Measurements from ENCODE around the gene KRTAP4-5.
"Not testable (repeated sequence)": the region's sequence is repeated elsewhere in the genome, so short reads cannot be mapped to it uniquely, and the experiment has no call there.

KRTAP4-5 gene

GRCh38 chr17:41149652-41149985, at the start of gene KRTAP4-5:
TSS of gene KRTAP4-5 (minus strand) at chr17:41149825. CDS start at chr17:41149767, 58 bp downstream.
- no peak for DNase-seq

DNA sequence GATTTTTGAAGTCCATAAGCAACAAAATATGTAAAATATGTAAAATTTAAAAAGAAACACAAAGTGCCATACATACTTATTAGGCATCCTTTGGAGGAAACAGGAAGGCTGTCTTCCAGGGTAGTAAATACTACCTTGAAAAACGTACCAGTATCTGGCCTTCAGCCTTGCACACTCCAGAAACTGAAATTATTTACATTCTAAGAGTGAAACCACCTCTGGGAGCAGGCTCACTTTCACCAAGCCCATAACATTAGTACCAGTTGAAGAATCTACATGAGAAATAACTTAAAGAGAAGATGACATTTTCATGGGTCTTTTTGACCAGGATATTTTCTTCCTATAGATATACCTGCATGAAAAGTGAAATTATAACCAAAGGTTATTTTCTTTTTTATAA, 46.4 kb upstream of the KRTAP4-5 start:
- DNase-seq = no peak

DNA sequence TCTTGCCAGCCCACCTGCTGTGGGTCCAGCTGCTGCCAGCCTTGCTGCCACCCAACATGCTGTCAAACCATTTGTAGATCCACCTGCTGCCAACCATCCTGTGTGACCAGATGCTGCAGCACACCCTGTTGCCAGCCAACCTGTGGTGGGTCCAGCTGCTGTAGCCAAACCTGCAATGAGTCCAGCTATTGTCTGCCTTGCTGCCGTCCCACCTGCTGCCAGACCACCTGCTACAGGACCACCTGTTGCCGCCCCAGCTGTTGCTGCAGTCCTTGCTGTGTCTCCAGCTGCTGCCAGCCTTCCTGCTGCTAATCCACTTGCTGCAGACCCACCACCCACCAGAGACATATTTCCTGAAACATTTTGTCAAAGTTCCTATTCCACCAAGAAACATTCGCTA, 40.7 kb upstream of the KRTAP4-5 start:
- no peak for DNase-seq

- not testable (repeated sequence) for DNase-seq
These were observed 40.3 kb upstream of the KRTAP4-5 start, which contains the start of gene KRTAP9-1 for GRCh38 chr17:41189837-41190318. TSS of gene KRTAP9-1 (plus strand) at chr17:41189887. CDS start at chr17:41189887, 0 bp downstream.

GRCh38 chr17:41186872-41187271, 37.2 kb upstream of the KRTAP4-5 start:
- no peak for DNase-seq

DNA sequence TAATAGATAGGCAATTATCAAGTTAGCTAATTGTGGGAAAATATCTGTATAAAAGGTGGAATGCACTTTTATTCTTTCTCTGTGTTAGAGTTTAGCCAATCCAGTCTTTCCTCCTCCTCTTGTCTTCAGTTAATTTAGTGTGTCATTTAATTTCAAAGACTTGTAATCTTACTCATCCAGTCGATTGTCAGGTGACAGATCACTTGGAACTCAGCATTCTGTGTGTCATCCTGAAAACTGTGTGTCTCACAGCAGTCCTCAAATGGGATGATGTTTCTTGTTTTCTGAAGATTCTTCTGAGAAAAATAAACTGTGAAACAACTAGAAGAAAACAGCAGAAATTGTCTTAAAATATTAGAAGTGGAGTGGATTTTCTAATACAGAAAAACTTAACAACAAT, 35.4 kb upstream of the KRTAP4-5 start:
- DNase-seq = no peak

DNA sequence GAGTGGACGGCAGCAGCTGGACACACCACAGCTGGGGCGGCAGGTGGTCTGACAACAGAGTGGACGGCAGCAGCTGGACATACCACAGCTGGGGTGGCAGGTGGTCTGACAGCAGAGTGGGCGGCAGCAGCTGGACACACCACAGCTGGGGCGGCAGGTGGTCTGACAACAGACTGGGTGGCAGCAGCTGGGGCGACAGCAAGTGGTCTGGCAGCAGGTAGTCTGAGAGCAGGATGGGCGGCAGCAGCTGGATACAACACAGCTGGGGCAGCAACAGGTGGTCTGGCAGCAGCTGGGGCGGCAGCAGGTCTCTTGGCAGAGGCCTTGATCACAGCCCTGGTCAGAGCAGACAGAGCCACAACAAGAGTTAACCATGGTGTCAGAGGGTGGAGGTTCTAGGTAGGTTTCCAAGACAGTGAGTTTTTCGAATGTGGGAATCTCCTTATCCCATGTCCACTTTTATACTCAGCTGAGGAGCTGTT, 34.9 kb upstream of the KRTAP4-5 start, which contains the start of gene KRTAP4-1:
KRTAP4-1 (minus strand) TSS at position 432 of the 482 bp plus-strand sequence; CDS start at position 375, 57 bp downstream.
- no peak for DNase-seq

DNA sequence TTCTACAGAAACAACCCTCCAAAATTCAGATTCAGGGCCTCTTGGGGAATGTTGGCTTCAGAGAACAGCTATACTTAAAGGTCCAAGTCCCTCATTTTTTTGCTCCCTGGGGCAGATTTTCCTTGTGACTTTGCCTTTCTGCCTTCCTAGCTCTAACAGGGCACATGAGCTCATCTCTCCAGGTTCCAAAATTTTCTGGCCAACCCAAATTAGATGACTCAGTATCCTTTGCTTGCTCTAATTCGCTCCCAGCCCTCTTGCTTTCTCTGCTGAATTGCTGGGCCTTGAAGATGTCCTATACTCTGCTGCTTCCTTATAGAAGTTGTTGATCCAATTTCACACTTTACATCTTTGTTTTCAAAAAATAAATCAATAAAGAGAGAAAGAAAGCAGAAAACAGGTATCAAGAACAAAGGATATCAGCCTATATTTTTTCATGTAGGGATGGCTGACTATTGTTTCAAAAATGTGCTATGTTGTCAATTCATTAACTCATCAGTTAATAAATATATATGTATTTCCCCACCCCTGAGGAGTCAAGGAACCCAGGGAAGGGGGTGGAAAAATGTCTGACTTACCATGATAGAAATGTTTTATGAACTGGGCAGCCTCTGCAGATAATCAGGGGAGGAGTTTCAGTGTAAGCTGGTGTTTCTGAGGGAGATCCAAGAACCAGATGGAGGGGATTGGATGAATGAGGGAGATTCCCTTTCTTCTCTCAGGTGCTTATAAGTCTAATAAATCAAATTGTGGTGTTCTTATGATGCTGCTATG, 29.4 kb upstream of the KRTAP4-5 start:
- DNase-seq = no peak

- no peak for DNase-seq
These were observed 28.7 kb upstream of the KRTAP4-5 start for GRCh38 chr17:41178341-41178740.

- DNase-seq = no peak
These were observed 28.2 kb upstream of the KRTAP4-5 start, which contains the start of gene KRTAP4-2 for GRCh38 chr17:41177727-41178271. TSS of gene KRTAP4-2 (minus strand) at chr17:41178221. CDS start at chr17:41178164, 57 bp downstream.

DNA sequence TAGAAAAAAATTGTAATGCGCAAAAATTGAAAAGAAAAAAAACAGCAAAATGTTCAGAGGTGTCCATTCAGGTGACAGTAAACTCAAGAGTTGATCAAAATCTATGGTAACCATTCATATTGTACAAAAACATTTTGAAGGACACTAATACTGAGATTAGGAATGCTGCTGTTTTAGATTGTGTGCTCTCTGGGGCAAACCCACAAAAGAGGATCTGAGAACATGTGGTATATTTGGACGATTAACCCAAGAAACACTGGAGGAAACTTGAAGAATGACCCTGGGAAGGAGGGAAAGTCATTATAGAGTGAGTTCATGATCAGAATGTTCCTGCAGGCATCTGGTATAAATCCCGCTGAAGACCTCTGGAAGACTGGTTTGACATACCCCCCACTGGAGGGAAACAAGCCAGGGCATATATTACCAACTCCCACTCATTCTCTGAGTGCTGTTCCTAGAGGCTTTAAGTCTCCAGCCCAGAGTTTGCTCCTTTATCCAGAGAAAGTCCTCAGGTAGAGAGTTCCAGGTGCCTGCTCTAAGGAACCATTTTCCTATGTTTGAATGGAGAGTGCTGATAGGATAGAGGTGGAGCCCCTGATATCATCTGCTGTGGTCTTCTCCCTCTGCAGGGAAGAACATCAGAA, 27.2 kb upstream of the KRTAP4-5 start:
- DNase-seq = no peak

DNA sequence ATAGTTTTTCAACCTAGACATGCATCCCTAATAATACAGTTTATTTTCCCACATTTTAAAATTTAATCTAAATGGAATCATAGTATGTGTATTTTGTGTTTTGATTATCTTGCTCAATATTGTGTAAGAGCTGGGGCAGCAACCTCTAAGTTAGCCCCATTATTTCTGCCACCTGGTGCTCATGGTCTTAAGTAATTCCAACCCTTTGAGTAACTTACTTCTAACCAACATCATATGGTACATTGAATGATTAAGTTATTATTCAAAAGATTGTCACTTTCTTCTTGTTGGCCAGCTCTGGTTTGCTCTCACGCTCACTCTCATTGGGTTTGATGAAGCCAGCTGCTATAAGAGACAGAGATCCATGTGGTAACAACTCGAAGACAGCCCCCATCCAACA, 22.3 kb upstream of the KRTAP4-5 start:
- no peak for DNase-seq

DNA sequence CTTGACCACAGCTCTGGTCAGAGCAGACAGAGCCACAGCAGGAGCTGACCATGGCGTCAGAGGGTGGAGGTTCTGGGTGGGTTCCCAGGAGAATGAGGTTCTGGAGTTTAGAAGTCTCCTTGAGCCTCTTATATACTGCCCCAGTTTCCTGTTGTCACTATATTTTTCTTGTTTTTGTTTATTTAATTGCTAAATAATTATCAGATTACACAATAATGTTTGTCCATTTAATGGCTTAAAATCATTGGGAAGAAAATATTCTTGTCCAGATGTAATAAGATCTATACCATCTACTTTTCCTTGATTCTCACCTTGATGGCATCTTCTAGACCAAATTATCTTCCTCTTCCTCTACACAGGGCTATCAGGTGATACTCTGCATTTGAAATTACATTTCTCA, 18.5 kb upstream of the KRTAP4-5 start, which contains the start of gene KRTAP4-3:
KRTAP4-3 (minus strand) TSS at position 101 of the 400 bp plus-strand sequence; CDS start at position 52, 49 bp downstream.
- no peak for DNase-seq

DNA sequence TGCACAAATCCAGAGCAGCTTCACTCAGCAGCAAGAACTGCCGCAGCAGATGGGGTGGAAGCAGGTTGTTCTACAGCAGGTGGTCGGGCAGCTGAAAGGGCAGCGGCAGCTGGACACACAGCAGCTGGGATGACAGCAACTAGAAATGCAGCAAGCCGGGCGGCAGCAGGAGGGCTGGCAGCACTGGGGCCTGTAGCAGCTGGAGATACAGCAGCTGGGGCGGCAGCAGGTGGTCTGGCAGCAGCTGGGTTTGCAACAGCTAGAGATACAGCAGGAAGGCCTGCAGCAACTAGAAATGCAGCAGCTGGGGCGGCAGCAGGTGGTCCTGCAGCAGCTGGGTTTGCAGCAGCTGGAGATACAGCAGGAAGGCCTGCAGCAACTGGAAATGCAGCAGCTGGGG, 17.9 kb upstream of the KRTAP4-5 start:
- no peak for DNase-seq

- no peak for DNase-seq
These were observed 14.2 kb upstream of the KRTAP4-5 start for GRCh38 chr17:41163828-41164227.

GRCh38 chr17:41160648-41161047, 11.0 kb upstream of the KRTAP4-5 start, which contains the start of gene KRTAP4-4:
TSS of gene KRTAP4-4 (minus strand) at chr17:41160748. CDS start at chr17:41160691, 57 bp downstream.
- DNase-seq = no peak

GRCh38 chr17:41160190-41160589, 10.6 kb upstream of the KRTAP4-5 start:
- DNase-seq = not testable (repeated sequence)

GRCh38 chr17:41153856-41154255, 4.2 kb upstream of the KRTAP4-5 start:
- DNase-seq = peak; percentile 2 to 5

DNA sequence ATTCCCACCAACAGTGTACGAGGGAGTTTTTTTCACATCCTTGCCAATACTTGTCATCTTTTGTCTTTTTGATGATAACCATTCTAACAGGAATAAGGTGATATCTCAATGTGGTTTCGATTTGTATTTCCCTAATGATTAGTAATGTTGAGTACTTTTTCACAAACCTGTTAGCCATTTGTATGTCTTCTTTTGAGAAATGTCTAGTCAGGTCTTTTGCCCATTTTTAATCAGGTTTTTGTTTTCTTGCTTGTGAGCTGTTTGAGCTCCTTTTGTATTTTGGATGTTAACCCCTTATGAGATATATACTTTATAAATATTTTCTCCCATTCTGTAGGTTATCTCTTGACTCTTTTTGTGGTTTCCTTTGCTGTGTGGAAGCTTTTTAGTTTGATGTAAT, 1.9 kb upstream of the KRTAP4-5 start:
- DNase-seq = no peak

DNA sequence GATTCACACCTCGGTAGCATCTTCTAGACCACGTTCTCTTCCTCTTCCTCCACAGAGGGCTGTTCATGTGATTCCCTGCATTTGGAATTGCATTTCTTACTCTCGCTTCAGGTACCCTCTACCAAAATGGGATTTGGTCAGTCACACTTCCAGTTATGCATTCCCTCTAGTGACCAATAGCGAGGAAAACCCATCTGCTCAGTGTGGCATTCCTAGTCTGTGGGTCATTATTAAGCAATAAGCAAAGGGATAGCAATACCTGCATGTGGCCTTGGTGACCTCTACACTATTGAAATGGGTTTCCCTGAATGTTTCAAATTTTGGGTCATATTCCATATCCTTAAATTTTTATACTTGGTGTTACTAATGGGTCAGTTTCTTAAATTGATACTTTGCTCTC, 401 bp upstream of the KRTAP4-5 start:
- DNase-seq = no peak

GRCh38 chr17:41148971-41149651, 514 bp downstream of the KRTAP4-5 start:
- not testable (repeated sequence) for DNase-seq

DNA sequence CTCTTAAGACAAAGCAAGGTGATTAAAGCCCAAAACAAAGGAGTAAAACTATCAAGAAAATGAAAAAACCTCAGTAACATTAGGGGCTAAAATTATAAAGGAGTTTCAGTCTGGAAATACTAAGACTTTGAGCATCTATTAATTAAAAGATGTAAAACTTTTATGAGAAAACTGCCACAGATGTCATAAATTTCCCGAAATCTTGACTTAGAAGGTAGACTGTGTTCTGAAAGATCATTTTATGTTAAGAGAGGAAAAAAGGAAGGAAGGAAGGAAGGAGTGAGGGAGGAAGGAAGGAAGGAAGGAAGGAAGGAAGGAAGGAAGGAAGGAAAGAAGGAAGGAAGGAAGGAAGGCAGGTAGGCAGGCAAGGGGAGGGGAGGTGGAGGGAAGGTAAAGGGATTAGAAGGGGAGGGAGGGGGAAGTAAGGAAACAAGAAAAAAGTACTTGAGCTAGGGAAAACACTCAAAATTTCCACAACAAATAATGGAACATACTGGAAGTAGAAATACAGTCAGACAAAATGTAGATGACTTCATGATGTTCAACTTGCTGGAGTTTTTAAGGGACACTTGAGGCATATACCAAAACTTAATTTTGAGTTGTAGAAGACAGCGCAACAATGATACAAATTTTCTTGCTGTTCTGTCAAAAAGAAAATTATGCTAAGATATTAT, 2.0 kb downstream of the KRTAP4-5 start:
- DNase-seq = no peak

Data from hippocampal formation (tissue), 2 donors.